ENCODE results near the gene SH2D7.

DNA sequence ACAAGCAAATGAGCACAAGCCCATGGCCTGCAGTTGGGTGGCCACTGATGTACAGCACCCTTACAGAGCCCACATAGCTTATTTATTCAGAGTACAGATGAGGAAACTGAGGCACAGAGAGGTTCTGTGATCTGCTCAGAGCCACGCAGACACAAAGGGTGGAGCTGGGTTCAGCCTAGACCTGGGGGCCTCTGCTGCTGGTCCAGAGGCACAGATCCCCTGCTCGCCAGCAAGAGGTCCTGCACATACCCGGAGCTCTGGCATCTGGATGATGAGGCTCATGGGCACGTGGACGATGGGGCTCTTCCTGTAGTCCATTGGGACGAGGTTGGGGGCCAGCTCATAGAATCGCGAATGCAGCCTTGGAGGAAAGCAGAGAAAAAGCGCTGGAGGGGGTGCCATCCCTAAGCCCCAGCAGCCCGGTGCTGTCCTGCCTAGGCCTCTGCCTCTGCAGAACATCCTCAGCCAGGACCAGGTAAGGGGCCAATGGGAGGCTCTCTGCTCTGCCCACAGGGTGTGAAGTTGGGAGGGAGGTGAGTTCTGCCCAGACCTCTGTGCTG is 18.6 kb downstream of the SH2D7 start:
- TF ChIP-seq, protein P1, sequence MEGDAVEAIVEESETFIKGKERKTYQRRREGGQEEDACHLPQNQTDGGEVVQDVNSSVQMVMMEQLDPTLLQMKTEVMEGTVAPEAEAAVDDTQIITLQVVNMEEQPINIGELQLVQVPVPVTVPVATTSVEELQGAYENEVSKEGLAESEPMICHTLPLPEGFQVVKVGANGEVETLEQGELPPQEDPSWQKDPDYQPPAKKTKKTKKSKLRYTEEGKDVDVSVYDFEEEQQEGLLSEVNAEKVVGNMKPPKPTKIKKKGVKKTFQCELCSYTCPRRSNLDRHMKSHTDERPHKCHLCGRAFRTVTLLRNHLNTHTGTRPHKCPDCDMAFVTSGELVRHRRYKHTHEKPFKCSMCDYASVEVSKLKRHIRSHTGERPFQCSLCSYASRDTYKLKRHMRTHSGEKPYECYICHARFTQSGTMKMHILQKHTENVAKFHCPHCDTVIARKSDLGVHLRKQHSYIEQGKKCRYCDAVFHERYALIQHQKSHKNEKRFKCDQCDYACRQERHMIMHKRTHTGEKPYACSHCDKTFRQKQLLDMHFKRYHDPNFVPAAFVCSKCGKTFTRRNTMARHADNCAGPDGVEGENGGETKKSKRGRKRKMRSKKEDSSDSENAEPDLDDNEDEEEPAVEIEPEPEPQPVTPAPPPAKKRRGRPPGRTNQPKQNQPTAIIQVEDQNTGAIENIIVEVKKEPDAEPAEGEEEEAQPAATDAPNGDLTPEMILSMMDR (conservative IDR thresholded peaks at IDR 0.05), result no peak
- TF ChIP-seq EZH2 (IDR thresholded peaks at IDR 0.05; ENCODE audit: low read depth), result no peak
